Thymus (tissue), 11 donors: ENCODE results near the gene DVL1. TPM values are rescaled to one million over a fixed set of nuclear protein-coding genes. Genes with fewer than 3 reads are reported as not detected.
"Not testable (repeated sequence)": the region's sequence is repeated elsewhere in the genome, so short reads cannot be mapped to it uniquely, and the experiment has no call there.

ENCODE experiments used
- DNase-seq, 9 donors: peaks; one replicate each; pipeline ENCODE4 v3.0.0-alpha.2; 2013; ENCODE audit warnings: low spot score in 9 of 9, low read depth in 6 of 9, missing footprints in 1 of 9
- H3K27ac ChIP-seq, 2 donors: one replicate each; pipeline ENCODE4 v1.5.1; 2013; ENCODE audit warnings: control low read depth in 1 of 2, low read depth in 1 of 2, low read length in 1 of 2, mild to moderate bottlenecking in 1 of 2, moderate library complexity in 1 of 2
- H3K27me3 ChIP-seq, 2 donors: one replicate each; pipeline ENCODE4 v1.5.1; 2013; ENCODE audit warnings: low read length in 1 of 2; ENCODE audit not compliant: control insufficient read depth in 2 of 2, insufficient read depth in 1 of 2
- H3K36me3 ChIP-seq, 2 donors: one replicate each; pipeline ENCODE4 v1.5.1; 2013; ENCODE audit warnings: low read length in 1 of 2, mild to moderate bottlenecking in 1 of 2, moderate library complexity in 1 of 2; ENCODE audit not compliant: control insufficient read depth in 2 of 2, insufficient read depth in 2 of 2
- H3K4me1 ChIP-seq, 2 donors: one replicate each; pipeline ENCODE4 v1.5.1; 2013; ENCODE audit warnings: low read length in 2 of 2; ENCODE audit not compliant: control insufficient read depth in 2 of 2, insufficient read depth in 2 of 2
- H3K4me3 ChIP-seq, 2 donors: one replicate each; pipeline ENCODE4 v1.5.1; 2013; ENCODE audit warnings: low read length in 2 of 2, control low read depth in 1 of 2, mild to moderate bottlenecking in 1 of 2
- H3K9me3 ChIP-seq, 2 donors: one replicate each; pipeline ENCODE4 v1.5.1; 2013; ENCODE audit warnings: low read length in 1 of 2, mild to moderate bottlenecking in 1 of 2; ENCODE audit not compliant: control insufficient read depth in 2 of 2, insufficient read depth in 1 of 2
- WGBS: extraction: QIAGEN DNeasy Blood & Tissue Kit; methylation state at CpG from one replicate; pipeline ENCODE4 v1.1.7; 2013; 5-methylcytosine and 5-hydroxymethylcytosine counted together
- polyA plus RNA-seq: library from polyadenylated mRNA; stranded (reverse); fragments of 200-250 nt; gene quantifications from one replicate; pipeline ENCODE4 v1.2.3, GENCODE V29; 2013
- total RNA-seq: library from RNA; stranded (reverse); fragments of 120-200 nt; gene quantifications from one replicate; pipeline ENCODE4 v1.2.4, GENCODE V29; 2013
- donor health status: healthy.

DVL1 gene
- total and polyA plus RNA-seq, 2 donors = 19.6 to 40.9 TPM

GRCh38 chr1:1370771-1371300 is 21.6 kb upstream of the DVL1 start:
- Histone ChIP-seq H3K9me3 (peaks cover 2 to 11% of the 10 kb centered on the region in 2 donors), H3K4me3 (no peak overlapping the region), H3K27ac (no peak overlapping the region), H3K27me3 (no peaks in the 10 kb centered on the region), H3K36me3 (peaks cover 13 to 17% of the 10 kb centered on the region in 2 donors), H3K4me1 (peaks cover 26 to 37% of the 10 kb centered on the region in 2 donors)
- DNase-seq = no peak
- 83% methylated on average over 16 of the region's 16 CpGs for WGBS

- peaks cover 25 to 35% of the 10 kb centered on the region in 2 donors for H3K4me1 ChIP-seq
- not testable (repeated sequence) for DNase-seq, H3K27ac ChIP-seq, H3K27me3 ChIP-seq, H3K4me3 ChIP-seq
- H3K36me3 ChIP-seq = peaks cover 13 to 17% of the 10 kb centered on the region in 2 donors
- peaks cover 3 to 14% of the 10 kb centered on the region in 2 donors for H3K9me3 ChIP-seq
- 97% methylated on average over 14 of the region's 14 CpGs for WGBS
Measured at GRCh38 chr1:1370094-1370493, 20.9 kb upstream of the DVL1 start.

GRCh38 chr1:1367315-1367714 is 18.1 kb upstream of the DVL1 start:
- H3K27me3 ChIP-seq = peaks cover 0 to 7% of the 10 kb centered on the region in 2 donors
- DNase-seq = no peak
- H3K9me3 ChIP-seq = peaks cover 3 to 14% of the 10 kb centered on the region in 2 donors
- peaks cover 14 to 16% of the 10 kb centered on the region in 2 donors for H3K4me1 ChIP-seq
- H3K4me3 ChIP-seq = no peak overlapping the region
- 98% methylated on average over 5 of the region's 5 CpGs for WGBS
- H3K27ac ChIP-seq = no peak overlapping the region
- H3K36me3 ChIP-seq = peaks cover 0 to 3% of the 10 kb centered on the region in 2 donors

- Histone ChIP-seq H3K27ac (no peak overlapping the region), H3K36me3 (no peaks in the 10 kb centered on the region), H3K27me3 (peaks cover 3 to 13% of the 10 kb centered on the region in 2 donors), H3K4me3 (no peak overlapping the region), H3K9me3 (peaks cover 3 to 12% of the 10 kb centered on the region in 2 donors), H3K4me1 (peaks cover 7 to 9% of the 10 kb centered on the region in 2 donors)
- WGBS = 95% methylated on average over 3 of the region's 3 CpGs
- DNase-seq = no peak
Measured at GRCh38 chr1:1366699-1367066, 17.5 kb upstream of the DVL1 start.

GRCh38 chr1:1365875-1366698 is 16.9 kb upstream of the DVL1 start:
- WGBS = 86% methylated on average over 10 of the region's 10 CpGs
- no peak for DNase-seq
- H3K36me3 ChIP-seq = no peaks in the 10 kb centered on the region
- H3K27ac ChIP-seq = no peak overlapping the region
- H3K9me3 ChIP-seq = peaks cover 3 to 6% of the 10 kb centered on the region in 2 donors
- H3K4me1 ChIP-seq = peaks cover 1 to 4% of the 10 kb centered on the region in 2 donors
- no peak overlapping the region for H3K4me3 ChIP-seq
- peaks cover 9 to 19% of the 10 kb centered on the region in 2 donors for H3K27me3 ChIP-seq

- Histone ChIP-seq H3K9me3 (peaks cover 3 to 6% of the 10 kb centered on the region in 2 donors), H3K4me3 (no peak overlapping the region), H3K4me1 (peaks cover 0 to 2% of the 10 kb centered on the region in 2 donors), H3K36me3 (no peaks in the 10 kb centered on the region), H3K27ac (no peak overlapping the region), H3K27me3 (peaks cover 16 to 37% of the 10 kb centered on the region in 2 donors)
- DNase-seq = no peak
- WGBS = 90% methylated on average over 14 of the region's 14 CpGs
Measured at GRCh38 chr1:1364266-1364665, 15.0 kb upstream of the DVL1 start.

- WGBS = 31% methylated on average over 13 of the region's 13 CpGs
- Histone ChIP-seq H3K36me3 (no peaks in the 10 kb centered on the region), H3K27ac (no peak overlapping the region), H3K27me3 (peaks cover 34 to 60% of the 10 kb centered on the region in 2 donors), H3K4me1 (peaks cover 0 to 14% of the 10 kb centered on the region in 2 donors), H3K4me3 (no peak overlapping the region), H3K9me3 (peaks cover 1 to 6% of the 10 kb centered on the region in 2 donors)
- DNase-seq = no peak
Measured at GRCh38 chr1:1361982-1362423, 12.8 kb upstream of the DVL1 start.

GRCh38 chr1:1361233-1361981 is 12.2 kb upstream of the DVL1 start:
- no peaks in the 10 kb centered on the region for H3K36me3 ChIP-seq
- H3K4me1 ChIP-seq = peaks cover 0 to 14% of the 10 kb centered on the region in 2 donors
- H3K4me3 ChIP-seq = no peak overlapping the region
- H3K27ac ChIP-seq = no peak overlapping the region
- 75% methylated on average over 35 of the region's 35 CpGs for WGBS
- peaks cover 1 to 6% of the 10 kb centered on the region in 2 donors for H3K9me3 ChIP-seq
- no peak for DNase-seq
- peaks cover 40 to 65% of the 10 kb centered on the region in 2 donors for H3K27me3 ChIP-seq
